NB4 (cell line): Measurements from ENCODE around the gene YEATS2.
"Not testable (repeated sequence)": the region's sequence is repeated elsewhere in the genome, so short reads cannot be mapped to it uniquely, and the experiment has no call there.

Experiments
- DNase-seq: peaks from one replicate; pipeline ENCODE4 v3.0.0; 2010; ENCODE audit warnings: low read depth
- H3K4me3 ChIP-seq: one replicate; pipeline ENCODE4 v1.5.1; 2011; ENCODE audit warnings: mild to moderate bottlenecking, low read depth, low read length, moderate library complexity
- MAX ChIP-seq: IDR thresholded peaks from 2 replicates; pipeline ENCODE4 v1.6.1; 2011; ENCODE audit warnings: low read depth, low read length
- MYC ChIP-seq: IDR thresholded peaks from 2 replicates; pipeline ENCODE4 v1.6.1; 2011; ENCODE audit warnings: low read depth, low read length
- POLR2A ChIP-seq: IDR thresholded peaks from 2 replicates; pipeline ENCODE4 v1.6.1; 2011; ENCODE audit warnings: mild to moderate bottlenecking; ENCODE audit not compliant: insufficient read length; ENCODE audit errors: extremely low read depth
- TF ChIP-seq, protein P1 (sequence below): IDR thresholded peaks from one replicate; pipeline ENCODE4 v1.5.1; 2012; ENCODE audit warnings: low read depth, low read length

YEATS2 gene

GRCh38 chr3:183664913-183665381 is 32.6 kb upstream of the YEATS2 start:
- no peak for DNase-seq
- TF ChIP-seq POLR2A (no peak), MYC (no peak), MAX (no peak)
- TF ChIP-seq, protein P1, sequence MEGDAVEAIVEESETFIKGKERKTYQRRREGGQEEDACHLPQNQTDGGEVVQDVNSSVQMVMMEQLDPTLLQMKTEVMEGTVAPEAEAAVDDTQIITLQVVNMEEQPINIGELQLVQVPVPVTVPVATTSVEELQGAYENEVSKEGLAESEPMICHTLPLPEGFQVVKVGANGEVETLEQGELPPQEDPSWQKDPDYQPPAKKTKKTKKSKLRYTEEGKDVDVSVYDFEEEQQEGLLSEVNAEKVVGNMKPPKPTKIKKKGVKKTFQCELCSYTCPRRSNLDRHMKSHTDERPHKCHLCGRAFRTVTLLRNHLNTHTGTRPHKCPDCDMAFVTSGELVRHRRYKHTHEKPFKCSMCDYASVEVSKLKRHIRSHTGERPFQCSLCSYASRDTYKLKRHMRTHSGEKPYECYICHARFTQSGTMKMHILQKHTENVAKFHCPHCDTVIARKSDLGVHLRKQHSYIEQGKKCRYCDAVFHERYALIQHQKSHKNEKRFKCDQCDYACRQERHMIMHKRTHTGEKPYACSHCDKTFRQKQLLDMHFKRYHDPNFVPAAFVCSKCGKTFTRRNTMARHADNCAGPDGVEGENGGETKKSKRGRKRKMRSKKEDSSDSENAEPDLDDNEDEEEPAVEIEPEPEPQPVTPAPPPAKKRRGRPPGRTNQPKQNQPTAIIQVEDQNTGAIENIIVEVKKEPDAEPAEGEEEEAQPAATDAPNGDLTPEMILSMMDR = no peak
- no peak overlapping the region for H3K4me3 ChIP-seq

DNA sequence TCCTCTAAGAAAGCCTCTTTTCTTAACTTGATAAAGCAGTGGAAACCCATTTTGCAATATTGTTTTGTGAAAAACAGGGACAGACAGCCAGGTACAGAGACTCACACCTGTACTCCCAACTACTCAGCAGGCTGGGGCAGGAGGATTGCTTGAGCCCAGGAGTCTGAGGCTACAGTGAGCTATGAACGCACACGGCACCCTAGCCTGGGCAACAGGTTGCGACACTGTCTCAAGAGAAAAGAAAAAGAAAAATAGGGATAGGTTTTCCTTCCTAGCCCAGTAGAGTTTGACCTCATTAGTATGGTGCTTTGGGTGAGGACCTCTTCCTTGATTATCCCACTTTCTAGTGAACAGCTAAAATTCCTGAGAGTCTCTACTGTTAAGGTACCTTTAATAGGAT is 17.5 kb upstream of the YEATS2 start:
- no peak for DNase-seq
- TF ChIP-seq, protein P1 = no peak
- TF ChIP-seq POLR2A = no peak
- TF ChIP-seq MAX = no peak
- no peak for TF ChIP-seq MYC
- no peak overlapping the region for H3K4me3 ChIP-seq

- H3K4me3 ChIP-seq = no peak overlapping the region
- no peak for DNase-seq
- no peak for TF ChIP-seq POLR2A
- TF ChIP-seq, protein P1 = no peak
- TF ChIP-seq MYC = no peak
- TF ChIP-seq MAX = no peak
These were observed 9.9 kb upstream of the YEATS2 start for GRCh38 chr3:183687705-183688104.

- no peak for DNase-seq
- no peak overlapping the region for H3K4me3 ChIP-seq
- TF ChIP-seq, protein P1 = no peak
- TF ChIP-seq MYC = no peak
- no peak for TF ChIP-seq MAX
- no peak for TF ChIP-seq POLR2A
These were observed 8.7 kb upstream of the YEATS2 start for GRCh38 chr3:183688874-183689273.

- H3K4me3 ChIP-seq, DNase-seq: not testable (repeated sequence)
These were observed 8.0 kb upstream of the YEATS2 start for GRCh38 chr3:183689621-183690020.

DNA sequence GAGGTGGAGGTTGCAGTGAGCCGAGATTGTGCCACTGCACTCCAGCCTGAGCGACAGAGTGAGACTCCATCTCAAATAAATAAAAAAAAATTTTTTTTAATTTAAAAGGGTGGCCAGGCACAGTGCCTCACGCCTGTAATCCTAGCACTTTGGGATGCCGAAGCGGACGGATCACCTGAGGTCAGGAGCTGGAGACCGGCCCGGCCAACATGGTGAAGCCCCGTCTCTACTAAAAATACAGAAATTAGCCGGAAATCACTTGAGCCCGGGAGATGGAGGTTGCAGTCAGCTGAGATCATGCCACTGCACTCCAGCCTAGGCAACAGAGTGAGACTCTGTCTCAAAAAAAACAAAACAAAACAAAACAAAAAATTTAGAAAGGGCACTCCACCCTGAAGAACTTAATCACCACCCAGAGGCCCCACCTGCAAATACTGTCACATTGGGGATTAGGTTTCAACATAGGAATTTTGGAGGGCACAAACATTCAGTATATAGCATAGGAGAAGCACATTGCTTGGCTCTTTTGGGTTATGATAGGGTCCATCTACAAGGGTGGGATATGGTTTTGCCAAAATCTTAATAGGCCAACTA is 7.1 kb upstream of the YEATS2 start:
- DNase-seq = no peak
- TF ChIP-seq MYC (no peak), POLR2A (no peak), MAX (no peak)
- TF ChIP-seq, protein P1 = no peak
- H3K4me3 ChIP-seq = no peak overlapping the region
